ENCODE data around the gene ANKAR. TPM values are rescaled to one million over a fixed set of nuclear protein-coding genes. Genes with fewer than 3 reads are reported as not detected.
"Not testable (repeated sequence)": the region's sequence is repeated elsewhere in the genome, so short reads cannot be mapped to it uniquely, and the experiment has no call there.

The ANKAR gene
- polyA plus RNA-seq, 10 donors: 3.7 to 9.5 (median 5.9) TPM

- DNase-seq: peak; percentile 19 to 75 (median 48)
Observed at GRCh38 chr2:189709501-189710221, 35.2 kb downstream of the ANKAR start.

- DNase-seq: not testable (repeated sequence)
Observed at GRCh38 chr2:189717593-189717992, 43.1 kb downstream of the ANKAR start.

- no peak for DNase-seq
Observed at GRCh38 chr2:189719571-189719970, 45.1 kb downstream of the ANKAR start.

GRCh38 chr2:189723192-189723591 is 48.7 kb downstream of the ANKAR start:
- no peak for DNase-seq

Other genes starting within 250 kb of the ANKAR start
- 10 to 100 TPM; 29.7 to 44.0 (median 38.3) TPM for gene WDR75, start 233.2 kb upstream of the ANKAR start, polyA plus RNA-seq (ENCODE audit: insufficient read length in 10 of 10)
- 10 to 100 TPM; 31.8 to 55.6 (median 42.3) TPM for gene SLC40A1, start 93.9 kb upstream of the ANKAR start, polyA plus RNA-seq (ENCODE audit: insufficient read length in 10 of 10)
- gene ASNSD1, start 13.2 kb upstream of the ANKAR start, polyA plus RNA-seq (ENCODE audit: insufficient read length in 10 of 10): 10 to 100 TPM; 36.8 to 50.5 (median 44.3) TPM
- gene OSGEPL1, start 88.1 kb downstream of the ANKAR start, polyA plus RNA-seq (ENCODE audit: insufficient read length in 10 of 10): 10 to 100 TPM in 7 of 10 donors, 1 to 10 TPM in 3; 8.0 to 16.4 (median 11.9) TPM
- 10 to 100 TPM; 42.2 to 73.6 (median 50.1) TPM for gene ORMDL1, start 109.7 kb downstream of the ANKAR start, polyA plus RNA-seq (ENCODE audit: insufficient read length in 10 of 10)
- 10 to 100 TPM; 23.6 to 35.8 (median 29.9) TPM for gene PMS1, start 109.8 kb downstream of the ANKAR start, polyA plus RNA-seq (ENCODE audit: insufficient read length in 10 of 10)

Data from muscle of back (tissue), 11 donors.